ENCODE results near the gene CNTN4. TPM values are rescaled to one million over a fixed set of nuclear protein-coding genes. Genes with fewer than 3 reads are reported as not detected.

CNTN4 gene
- total RNA-seq, 2 donors from 2014 or later, result 13.0 to 50.1 TPM

DNA sequence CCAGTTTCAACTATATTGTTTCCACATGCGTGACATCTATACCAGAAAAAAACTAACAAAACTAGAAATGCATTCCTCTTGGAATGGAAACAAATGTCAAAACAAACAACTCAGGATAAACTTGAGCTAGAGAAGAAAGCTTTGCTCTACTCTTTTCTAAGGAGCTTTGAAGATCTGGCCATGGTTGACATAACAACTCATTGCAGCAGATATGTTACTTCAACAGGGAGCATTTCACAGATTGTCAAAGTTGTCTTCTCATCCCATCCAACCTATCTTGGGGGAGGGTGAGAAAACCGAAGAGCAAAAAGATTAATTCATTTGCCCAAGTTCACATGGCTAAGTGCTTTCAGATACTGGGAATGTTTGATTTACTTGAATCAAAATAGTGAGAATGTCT is 484.4 kb downstream of the CNTN4 start:
- WGBS, 2 donors, result 46% methylated on average over 2 of the region's 2 CpGs
- no peaks in the 10 kb centered on the region for H3K9me3 ChIP-seq
- H3K27ac ChIP-seq, result no peak overlapping the region
- DNase-seq (no peak), ATAC-seq (no peak)
- H3K27me3 ChIP-seq, result no peaks in the 10 kb centered on the region
- no peak overlapping the region for H3K4me3 ChIP-seq
- H3K36me3 ChIP-seq (replicated peaks in 1 of 2; ENCODE audit: insufficient read depth in 1 of 2, low read depth in 2 of 2), result no peaks in the 10 kb centered on the region
- TF ChIP-seq, protein P1, sequence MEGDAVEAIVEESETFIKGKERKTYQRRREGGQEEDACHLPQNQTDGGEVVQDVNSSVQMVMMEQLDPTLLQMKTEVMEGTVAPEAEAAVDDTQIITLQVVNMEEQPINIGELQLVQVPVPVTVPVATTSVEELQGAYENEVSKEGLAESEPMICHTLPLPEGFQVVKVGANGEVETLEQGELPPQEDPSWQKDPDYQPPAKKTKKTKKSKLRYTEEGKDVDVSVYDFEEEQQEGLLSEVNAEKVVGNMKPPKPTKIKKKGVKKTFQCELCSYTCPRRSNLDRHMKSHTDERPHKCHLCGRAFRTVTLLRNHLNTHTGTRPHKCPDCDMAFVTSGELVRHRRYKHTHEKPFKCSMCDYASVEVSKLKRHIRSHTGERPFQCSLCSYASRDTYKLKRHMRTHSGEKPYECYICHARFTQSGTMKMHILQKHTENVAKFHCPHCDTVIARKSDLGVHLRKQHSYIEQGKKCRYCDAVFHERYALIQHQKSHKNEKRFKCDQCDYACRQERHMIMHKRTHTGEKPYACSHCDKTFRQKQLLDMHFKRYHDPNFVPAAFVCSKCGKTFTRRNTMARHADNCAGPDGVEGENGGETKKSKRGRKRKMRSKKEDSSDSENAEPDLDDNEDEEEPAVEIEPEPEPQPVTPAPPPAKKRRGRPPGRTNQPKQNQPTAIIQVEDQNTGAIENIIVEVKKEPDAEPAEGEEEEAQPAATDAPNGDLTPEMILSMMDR (IDR thresholded peaks at IDR 0.05), result no peak
- no peak for TF ChIP-seq POLR2A (IDR thresholded peaks at IDR 0.05)
- intact Hi-C loops (cut with DNase I), result no loop called here
- no peaks in the 10 kb centered on the region for H3K4me1 ChIP-seq

DNA sequence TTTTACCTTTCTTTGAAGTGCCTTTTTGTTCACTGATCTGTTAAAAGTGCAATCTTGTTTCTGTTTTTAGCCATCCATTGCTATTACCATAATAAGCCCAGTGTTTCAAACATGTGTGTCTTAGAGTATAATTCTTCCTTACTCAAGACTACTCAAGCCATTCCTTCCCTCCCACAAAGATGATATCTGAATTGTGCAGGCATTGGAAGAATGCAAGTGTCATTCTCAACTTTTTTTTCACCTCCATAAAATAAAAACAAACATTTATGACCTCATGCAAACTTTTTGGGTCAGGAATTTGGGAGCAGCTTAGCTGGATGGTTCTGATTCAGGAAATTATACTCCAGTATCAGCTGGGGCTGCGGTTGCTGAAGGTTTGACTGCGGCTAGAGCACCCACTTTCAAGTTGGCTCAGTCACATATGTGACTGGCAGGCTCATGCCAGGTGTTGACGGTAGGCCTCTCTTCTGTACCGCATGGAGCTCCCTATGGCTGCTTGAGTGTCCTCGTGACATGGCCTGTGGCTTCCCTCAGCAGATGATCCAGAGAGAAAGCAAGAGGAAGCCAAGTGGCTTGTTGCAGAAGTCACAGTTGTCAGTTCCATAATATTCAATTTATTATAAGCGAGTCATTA is 490.8 kb downstream of the CNTN4 start:
- Histone ChIP-seq H3K27ac (no peak overlapping the region), H3K9me3 (no peaks in the 10 kb centered on the region), H3K4me1 (peaks cover 6% of the 10 kb centered on the region), H3K4me3 (no peak overlapping the region), H3K36me3 (replicated peaks in 1 of 2; ENCODE audit: insufficient read depth in 1 of 2, low read depth in 2 of 2) (no peaks in the 10 kb centered on the region), H3K27me3 (no peaks in the 10 kb centered on the region)
- intact Hi-C loops (cut with DNase I), result no loop called here
- ATAC-seq, result no peak
- no peak for DNase-seq
- TF ChIP-seq, protein P1 (IDR thresholded peaks at IDR 0.05), result no peak
- TF ChIP-seq POLR2A (IDR thresholded peaks at IDR 0.05), result no peak
- 84 to 92% methylated on average over 6 of the region's 6 CpGs for WGBS, 2 donors

DNA sequence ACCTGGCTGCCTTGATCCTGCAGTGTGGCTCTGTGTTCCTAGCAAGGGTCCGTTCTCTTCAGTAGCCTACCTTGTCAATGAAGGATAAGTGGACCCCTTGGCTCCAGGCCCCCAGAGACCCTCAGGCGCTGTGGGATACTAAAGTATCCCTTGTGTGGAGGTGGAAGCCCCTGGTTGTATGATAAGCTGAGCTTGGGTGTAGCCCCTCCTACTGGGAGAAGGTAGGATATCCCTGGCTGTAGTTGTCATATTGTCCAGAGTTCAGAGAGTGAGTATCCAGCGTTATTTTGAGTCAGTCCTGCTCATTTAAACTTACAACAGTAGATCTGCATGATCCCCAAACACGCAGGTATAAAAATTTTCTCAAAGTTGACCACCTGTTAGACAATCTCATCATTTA is 496.8 kb downstream of the CNTN4 start:
- intact Hi-C loops (cut with DNase I), result no loop called here
- Histone ChIP-seq H3K4me1 (peaks cover 11% of the 10 kb centered on the region), H3K4me3 (no peak overlapping the region), H3K9me3 (no peaks in the 10 kb centered on the region), H3K27ac (no peak overlapping the region), H3K36me3 (replicated peaks in 1 of 2; ENCODE audit: insufficient read depth in 1 of 2, low read depth in 2 of 2) (no peaks in the 10 kb centered on the region), H3K27me3 (no peaks in the 10 kb centered on the region)
- ATAC-seq (no peak), DNase-seq (no peak)
- 65 to 70% methylated on average over 4 of the region's 4 CpGs for WGBS, 2 donors
- TF ChIP-seq POLR2A (IDR thresholded peaks at IDR 0.05), result no peak
- TF ChIP-seq, protein P1 (IDR thresholded peaks at IDR 0.05), result no peak

DNA sequence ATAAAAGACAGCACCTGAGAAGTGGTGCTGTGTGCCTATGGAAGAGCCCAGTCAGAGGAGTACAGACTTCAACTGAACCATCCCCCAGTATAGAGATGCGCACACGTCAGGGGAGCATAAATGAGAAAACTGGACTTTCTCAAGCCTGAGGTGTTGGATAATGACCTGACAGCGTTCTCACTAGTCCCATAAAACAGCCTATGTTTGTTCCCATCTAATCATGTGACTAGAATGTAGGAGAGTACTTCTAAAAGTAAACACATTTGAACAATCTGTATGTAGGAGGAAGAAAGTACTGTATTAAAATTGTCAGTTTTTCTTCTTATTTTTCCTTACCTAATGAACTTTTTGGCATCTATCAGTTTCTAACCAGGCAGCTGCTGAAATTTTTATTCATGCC is 498.9 kb downstream of the CNTN4 start:
- Histone ChIP-seq H3K4me3 (no peak overlapping the region), H3K27ac (no peak overlapping the region), H3K27me3 (no peaks in the 10 kb centered on the region), H3K9me3 (no peaks in the 10 kb centered on the region), H3K4me1 (peaks cover 11% of the 10 kb centered on the region), H3K36me3 (replicated peaks in 1 of 2; ENCODE audit: insufficient read depth in 1 of 2, low read depth in 2 of 2) (no peaks in the 10 kb centered on the region)
- TF ChIP-seq, protein P1 (IDR thresholded peaks at IDR 0.05), result no peak
- TF ChIP-seq POLR2A (IDR thresholded peaks at IDR 0.05), result no peak
- WGBS, 2 donors, result 55 to 65% methylated on average over 3 of the region's 3 CpGs
- intact Hi-C loops (cut with DNase I), result no loop called here
- ATAC-seq, result no peak
- no peak for DNase-seq

DNA sequence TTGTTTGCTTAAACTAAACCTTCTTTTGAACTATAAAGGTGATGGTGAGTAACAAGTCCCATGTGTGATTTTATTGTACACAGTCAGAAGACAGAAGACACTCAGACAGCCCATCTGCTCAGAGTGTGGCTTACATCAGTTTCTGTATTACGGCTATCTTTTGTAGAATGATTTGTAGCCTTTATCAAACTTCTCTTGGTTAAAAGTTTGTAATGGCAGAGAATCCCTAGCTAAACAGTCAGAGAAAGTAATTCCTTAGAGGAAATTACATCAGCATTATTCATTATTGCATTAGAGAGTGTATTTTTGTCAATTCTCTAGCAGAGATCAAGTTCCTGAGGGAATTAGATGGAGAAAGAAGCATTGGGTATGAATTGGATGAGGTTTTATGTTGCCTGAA is 500.8 kb downstream of the CNTN4 start:
- Histone ChIP-seq H3K27ac (no peak overlapping the region), H3K36me3 (replicated peaks in 1 of 2; ENCODE audit: insufficient read depth in 1 of 2, low read depth in 2 of 2) (no peaks in the 10 kb centered on the region), H3K4me3 (no peak overlapping the region), H3K27me3 (no peaks in the 10 kb centered on the region), H3K4me1 (peaks cover 13% of the 10 kb centered on the region), H3K9me3 (no peaks in the 10 kb centered on the region)
- 64 to 87% methylated on average over 1 of the region's 1 CpG for WGBS, 2 donors
- DNase-seq (no peak), ATAC-seq (no peak)
- intact Hi-C loops (cut with DNase I), result no loop called here
- TF ChIP-seq POLR2A (IDR thresholded peaks at IDR 0.05), result no peak
- TF ChIP-seq, protein P1 (IDR thresholded peaks at IDR 0.05), result no peak

All from body of pancreas (tissue), 4 donors.